ENCODE data around the gene NPL. TPM values are rescaled to one million over a fixed set of nuclear protein-coding genes. Genes with fewer than 3 reads are reported as not detected.

Gene NPL
- total and polyA plus RNA-seq, 9 of the 15 experiments (the other 6 are each of a cell fraction or from before 2014, with no cell fraction given), result 9.9 to 22.3 (median 14.2) TPM

DNA sequence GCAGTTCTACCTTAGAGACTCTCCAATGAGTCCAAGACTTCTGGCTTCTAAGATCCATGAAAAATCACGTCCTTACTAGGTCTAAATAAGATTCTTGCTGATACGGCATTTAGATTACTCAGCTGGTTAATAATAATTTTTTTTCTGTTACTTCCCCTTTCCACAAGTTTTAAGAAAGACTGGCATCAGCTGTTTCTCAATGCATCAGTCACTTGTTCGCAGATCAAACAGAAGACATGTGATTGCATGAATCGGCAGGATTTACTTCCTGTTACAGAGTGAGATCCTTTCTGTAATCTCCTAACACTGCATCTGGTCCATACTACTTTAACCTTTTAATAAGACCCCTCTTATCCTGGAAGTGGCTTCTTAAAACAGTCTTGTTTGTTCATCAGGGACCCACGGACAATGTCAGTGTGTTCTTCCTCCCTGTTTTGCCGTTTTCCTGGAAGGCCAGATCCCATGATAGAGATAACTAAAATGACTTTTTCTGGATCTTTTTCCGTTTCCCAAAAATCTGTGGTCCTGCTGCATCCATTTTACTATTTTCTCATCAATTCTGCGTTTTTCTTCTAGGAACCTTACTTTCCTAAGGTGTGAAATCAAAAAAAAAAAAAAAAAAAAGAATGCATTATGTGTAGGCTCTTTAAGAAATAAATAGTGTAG, 6.1 kb downstream of the NPL start (continued):
- TF ChIP-seq ZNF431 (CRISPR knock-in tag; IDR thresholded peaks at IDR 0.05) (no peak), NCOA2 (IDR thresholded peaks at IDR 0.05; ENCODE audit: partially characterized antibody in 2 of 2) (no peak), BCL6 (CRISPR knock-in tag; IDR thresholded peaks at IDR 0.05) (no peak), MAX (CRISPR knock-in tag; IDR thresholded peaks at IDR 0.05) (no peak), TCF3 (CRISPR knock-in tag; IDR thresholded peaks at IDR 0.05) (peak; percentile 29; the same call in 1 of the 2 replicates), ZNF77 (CRISPR knock-in tag; IDR thresholded peaks at IDR 0.05) (no peak), RFX5 (IDR thresholded peaks at IDR 0.05; ENCODE audit: low read depth, low read length) (no peak), ZSCAN32 (CRISPR knock-in tag; IDR thresholded peaks at IDR 0.05) (no peak), IRF1 (CRISPR knock-in tag; IDR thresholded peaks at IDR 0.05; ENCODE audit: borderline replicate concordance) (no peak), MEIS2 (IDR thresholded peaks at IDR 0.05; ENCODE audit: partially characterized antibody) (peak; percentile 79), SAFB2 (IDR thresholded peaks at IDR 0.05; ENCODE audit: borderline replicate concordance, low read depth, low read length, severe bottlenecking) (no peak), PTBP1 (IDR thresholded peaks at IDR 0.05; ENCODE audit: low read depth, low read length) (no peak), GABPB2 (CRISPR knock-in tag; conservative IDR thresholded peaks at IDR 0.05) (no peak), POLR2G (IDR thresholded peaks at IDR 0.05; ENCODE audit: low read depth, low read length) (no peak), RBM39 (optimal IDR thresholded peaks at IDR 0.05; ENCODE audit: low read depth, low read length) (no peak), ZNF24 (IDR thresholded peaks at IDR 0.05) (peak; percentile 81; the same call in 1 of the 2 replicates), HMGXB4 (CRISPR knock-in tag; IDR thresholded peaks at IDR 0.05) (no peak), ZNF717 (CRISPR knock-in tag; IDR thresholded peaks at IDR 0.05) (no peak), CBX1 (IDR thresholded peaks at IDR 0.05; ENCODE audit: low read depth) (no peak)
- TF ChIP-seq, protein P1, sequence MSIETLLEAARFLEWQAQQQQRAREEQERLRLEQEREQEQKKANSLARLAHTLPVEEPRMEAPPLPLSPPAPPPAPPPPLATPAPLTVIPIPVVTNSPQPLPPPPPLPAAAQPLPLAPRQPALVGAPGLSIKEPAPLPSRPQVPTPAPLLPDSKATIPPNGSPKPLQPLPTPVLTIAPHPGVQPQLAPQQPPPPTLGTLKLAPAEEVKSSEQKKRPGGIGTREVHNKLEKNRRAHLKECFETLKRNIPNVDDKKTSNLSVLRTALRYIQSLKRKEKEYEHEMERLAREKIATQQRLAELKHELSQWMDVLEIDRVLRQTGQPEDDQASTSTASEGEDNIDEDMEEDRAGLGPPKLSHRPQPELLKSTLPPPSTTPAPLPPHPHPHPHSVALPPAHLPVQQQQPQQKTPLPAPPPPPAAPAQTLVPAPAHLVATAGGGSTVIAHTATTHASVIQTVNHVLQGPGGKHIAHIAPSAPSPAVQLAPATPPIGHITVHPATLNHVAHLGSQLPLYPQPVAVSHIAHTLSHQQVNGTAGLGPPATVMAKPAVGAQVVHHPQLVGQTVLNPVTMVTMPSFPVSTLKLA (conservative IDR thresholded peaks at IDR 0.05), result peak in 1 of 2 experiments; percentile 63; a peak in 1 of 4 replicates
- TF ChIP-seq, protein P2, sequence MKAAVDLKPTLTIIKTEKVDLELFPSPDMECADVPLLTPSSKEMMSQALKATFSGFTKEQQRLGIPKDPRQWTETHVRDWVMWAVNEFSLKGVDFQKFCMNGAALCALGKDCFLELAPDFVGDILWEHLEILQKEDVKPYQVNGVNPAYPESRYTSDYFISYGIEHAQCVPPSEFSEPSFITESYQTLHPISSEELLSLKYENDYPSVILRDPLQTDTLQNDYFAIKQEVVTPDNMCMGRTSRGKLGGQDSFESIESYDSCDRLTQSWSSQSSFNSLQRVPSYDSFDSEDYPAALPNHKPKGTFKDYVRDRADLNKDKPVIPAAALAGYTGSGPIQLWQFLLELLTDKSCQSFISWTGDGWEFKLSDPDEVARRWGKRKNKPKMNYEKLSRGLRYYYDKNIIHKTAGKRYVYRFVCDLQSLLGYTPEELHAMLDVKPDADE (conservative IDR thresholded peaks at IDR 0.05; ENCODE audit: control insufficient read depth, low read depth, low read length), result no peak
- TF ChIP-seq, protein P3, sequence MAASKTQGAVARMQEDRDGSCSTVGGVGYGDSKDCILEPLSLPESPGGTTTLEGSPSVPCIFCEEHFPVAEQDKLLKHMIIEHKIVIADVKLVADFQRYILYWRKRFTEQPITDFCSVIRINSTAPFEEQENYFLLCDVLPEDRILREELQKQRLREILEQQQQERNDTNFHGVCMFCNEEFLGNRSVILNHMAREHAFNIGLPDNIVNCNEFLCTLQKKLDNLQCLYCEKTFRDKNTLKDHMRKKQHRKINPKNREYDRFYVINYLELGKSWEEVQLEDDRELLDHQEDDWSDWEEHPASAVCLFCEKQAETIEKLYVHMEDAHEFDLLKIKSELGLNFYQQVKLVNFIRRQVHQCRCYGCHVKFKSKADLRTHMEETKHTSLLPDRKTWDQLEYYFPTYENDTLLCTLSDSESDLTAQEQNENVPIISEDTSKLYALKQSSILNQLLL (CRISPR knock-in tag; IDR thresholded peaks at IDR 0.05; ENCODE audit: borderline replicate concordance), result no peak

Data from K562 (cell line).